ENCODE results near the gene TXNL4B.

The TXNL4B gene

DNA sequence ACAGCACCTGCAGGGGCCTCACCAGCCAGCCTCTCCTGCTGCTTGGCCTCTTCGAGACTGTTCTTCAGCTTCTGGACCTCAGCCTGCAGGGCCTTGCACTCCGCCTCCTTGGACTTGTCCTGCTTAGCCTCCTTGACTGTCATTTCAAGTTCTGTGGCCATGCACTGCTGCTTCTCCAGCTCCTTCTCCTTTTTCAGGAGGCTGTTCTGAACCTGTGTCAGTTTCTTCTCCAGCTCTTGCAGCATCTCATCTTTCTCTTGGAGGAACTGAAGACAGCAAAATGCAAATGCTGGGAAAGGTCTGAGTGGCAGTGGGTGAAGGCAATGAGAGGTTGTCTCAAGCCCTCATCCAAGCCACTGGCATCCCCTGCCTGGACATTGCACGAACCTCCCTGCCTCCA lies 39.3 kb upstream of the TXNL4B start:
- DNase-seq (ENCODE audit: low read depth in 2 of 2) = no peak
- H3K4me3 ChIP-seq (replicated peaks in 1 of 2; ENCODE audit: low read depth in 2 of 2, low read length in 2 of 2) = no peak overlapping the region
- TF ChIP-seq, protein P1, sequence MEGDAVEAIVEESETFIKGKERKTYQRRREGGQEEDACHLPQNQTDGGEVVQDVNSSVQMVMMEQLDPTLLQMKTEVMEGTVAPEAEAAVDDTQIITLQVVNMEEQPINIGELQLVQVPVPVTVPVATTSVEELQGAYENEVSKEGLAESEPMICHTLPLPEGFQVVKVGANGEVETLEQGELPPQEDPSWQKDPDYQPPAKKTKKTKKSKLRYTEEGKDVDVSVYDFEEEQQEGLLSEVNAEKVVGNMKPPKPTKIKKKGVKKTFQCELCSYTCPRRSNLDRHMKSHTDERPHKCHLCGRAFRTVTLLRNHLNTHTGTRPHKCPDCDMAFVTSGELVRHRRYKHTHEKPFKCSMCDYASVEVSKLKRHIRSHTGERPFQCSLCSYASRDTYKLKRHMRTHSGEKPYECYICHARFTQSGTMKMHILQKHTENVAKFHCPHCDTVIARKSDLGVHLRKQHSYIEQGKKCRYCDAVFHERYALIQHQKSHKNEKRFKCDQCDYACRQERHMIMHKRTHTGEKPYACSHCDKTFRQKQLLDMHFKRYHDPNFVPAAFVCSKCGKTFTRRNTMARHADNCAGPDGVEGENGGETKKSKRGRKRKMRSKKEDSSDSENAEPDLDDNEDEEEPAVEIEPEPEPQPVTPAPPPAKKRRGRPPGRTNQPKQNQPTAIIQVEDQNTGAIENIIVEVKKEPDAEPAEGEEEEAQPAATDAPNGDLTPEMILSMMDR (IDR thresholded peaks at IDR 0.05; ENCODE audit: low read depth, low read length) = no peak

DNA sequence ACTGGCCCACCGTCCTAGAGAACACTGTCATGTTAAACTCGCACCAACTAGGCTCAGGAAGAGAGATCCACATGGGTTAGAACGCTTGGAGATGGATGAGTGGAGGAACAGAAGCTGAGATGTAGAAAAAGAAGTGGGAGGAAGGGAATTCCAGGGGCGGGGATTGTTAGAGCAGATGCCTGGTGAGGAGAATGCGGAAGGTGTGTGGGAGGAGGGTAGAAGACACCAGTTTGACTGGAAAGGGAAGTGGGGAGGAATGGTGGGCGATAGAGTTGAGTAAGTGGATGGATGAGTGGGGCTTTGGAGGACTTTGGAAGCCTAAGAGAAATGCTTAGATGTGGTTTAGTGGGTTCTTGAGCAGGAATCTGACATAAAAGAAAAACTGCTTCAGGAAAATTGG lies 37.6 kb upstream of the TXNL4B start:
- H3K4me3 ChIP-seq (replicated peaks in 1 of 2; ENCODE audit: low read depth in 2 of 2, low read length in 2 of 2) = no peak overlapping the region
- TF ChIP-seq, protein P1 (IDR thresholded peaks at IDR 0.05; ENCODE audit: low read depth, low read length) = no peak
- peak; percentile 4 to 8 for DNase-seq (ENCODE audit: low read depth in 2 of 2)

DNA sequence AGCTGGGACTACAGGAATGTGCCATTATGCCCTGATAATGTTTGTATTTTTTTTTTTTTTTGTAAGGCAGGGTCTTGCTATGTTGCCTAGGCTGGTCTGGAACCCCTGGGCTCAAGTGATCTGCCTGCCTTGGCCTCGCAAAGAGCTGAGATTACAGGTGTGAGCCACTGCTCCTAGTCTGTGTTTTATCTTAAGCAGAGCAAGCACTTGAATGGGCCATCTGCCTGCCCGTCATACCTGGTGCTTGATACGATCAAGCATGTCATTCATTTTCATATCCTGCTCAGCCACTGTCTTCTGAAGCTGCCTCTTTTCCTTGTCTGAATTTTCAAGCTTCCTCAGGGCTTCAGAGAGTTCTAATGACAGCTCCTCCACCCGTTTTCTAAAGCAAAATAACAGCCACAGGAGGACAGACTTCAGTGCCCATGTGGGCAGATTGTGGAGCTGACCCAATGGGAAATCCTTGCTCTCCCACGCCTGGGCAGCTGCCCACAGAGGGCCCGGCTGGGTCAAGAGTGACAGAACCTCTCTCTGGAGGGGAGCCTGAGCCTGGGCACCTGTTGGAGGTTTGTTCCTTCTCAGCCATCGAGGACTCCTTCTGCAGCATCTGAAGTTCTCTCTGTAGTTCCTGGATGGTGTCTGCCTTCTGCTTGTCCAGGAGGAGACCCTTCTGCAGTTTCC lies 36.7 kb upstream of the TXNL4B start:
- TF ChIP-seq, protein P1 (IDR thresholded peaks at IDR 0.05; ENCODE audit: low read depth, low read length) = no peak
- no peak overlapping the region for H3K4me3 ChIP-seq (replicated peaks in 1 of 2; ENCODE audit: low read depth in 2 of 2, low read length in 2 of 2)
- DNase-seq (ENCODE audit: low read depth in 2 of 2) = no peak

DNA sequence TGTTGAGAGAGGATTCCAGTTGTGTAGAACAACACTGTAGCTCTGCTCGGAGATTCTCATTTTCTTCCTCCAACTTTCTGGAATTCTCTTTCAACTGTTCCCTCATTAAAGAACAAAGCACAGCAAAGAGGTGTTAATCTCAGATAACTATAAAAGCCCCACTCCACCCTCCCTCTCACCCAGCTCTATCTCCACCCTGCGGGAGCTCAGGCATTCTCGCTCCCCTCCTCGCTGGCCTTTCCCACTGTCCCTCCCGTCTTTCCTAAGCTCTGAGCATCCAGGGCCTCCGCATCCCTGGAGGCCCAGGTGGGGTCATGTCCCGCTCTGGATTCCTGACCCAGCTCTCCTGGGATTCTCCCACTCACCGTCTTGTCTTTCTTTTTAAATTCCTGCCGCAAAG lies 35.3 kb upstream of the TXNL4B start:
- no peak for DNase-seq (ENCODE audit: low read depth in 2 of 2)
- no peak overlapping the region for H3K4me3 ChIP-seq (replicated peaks in 1 of 2; ENCODE audit: low read depth in 2 of 2, low read length in 2 of 2)
- TF ChIP-seq, protein P1 (IDR thresholded peaks at IDR 0.05; ENCODE audit: low read depth, low read length) = no peak

DNA sequence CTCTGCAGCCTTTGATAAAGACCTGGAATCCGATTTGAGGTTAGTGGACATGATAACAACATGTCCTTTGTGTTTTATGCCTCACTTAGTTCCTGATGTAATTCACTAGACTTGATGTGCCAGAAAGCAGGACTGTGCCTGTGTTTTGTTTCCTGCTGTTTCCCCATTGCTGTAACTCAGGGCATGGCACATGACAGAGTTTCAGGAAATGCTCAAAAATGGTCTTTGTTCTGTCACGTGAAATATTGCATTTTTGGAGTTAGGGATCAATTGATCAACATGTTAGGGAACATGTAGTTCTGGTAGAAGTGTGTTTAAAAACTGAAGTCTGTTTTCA lies 33.0 kb upstream of the TXNL4B start:
- DNase-seq (ENCODE audit: low read depth in 2 of 2) = peak in 1 of 2 donors; percentile 4
- no peak overlapping the region for H3K4me3 ChIP-seq (replicated peaks in 1 of 2; ENCODE audit: low read depth in 2 of 2, low read length in 2 of 2)
- TF ChIP-seq, protein P1 (IDR thresholded peaks at IDR 0.05; ENCODE audit: low read depth, low read length) = no peak

DNA sequence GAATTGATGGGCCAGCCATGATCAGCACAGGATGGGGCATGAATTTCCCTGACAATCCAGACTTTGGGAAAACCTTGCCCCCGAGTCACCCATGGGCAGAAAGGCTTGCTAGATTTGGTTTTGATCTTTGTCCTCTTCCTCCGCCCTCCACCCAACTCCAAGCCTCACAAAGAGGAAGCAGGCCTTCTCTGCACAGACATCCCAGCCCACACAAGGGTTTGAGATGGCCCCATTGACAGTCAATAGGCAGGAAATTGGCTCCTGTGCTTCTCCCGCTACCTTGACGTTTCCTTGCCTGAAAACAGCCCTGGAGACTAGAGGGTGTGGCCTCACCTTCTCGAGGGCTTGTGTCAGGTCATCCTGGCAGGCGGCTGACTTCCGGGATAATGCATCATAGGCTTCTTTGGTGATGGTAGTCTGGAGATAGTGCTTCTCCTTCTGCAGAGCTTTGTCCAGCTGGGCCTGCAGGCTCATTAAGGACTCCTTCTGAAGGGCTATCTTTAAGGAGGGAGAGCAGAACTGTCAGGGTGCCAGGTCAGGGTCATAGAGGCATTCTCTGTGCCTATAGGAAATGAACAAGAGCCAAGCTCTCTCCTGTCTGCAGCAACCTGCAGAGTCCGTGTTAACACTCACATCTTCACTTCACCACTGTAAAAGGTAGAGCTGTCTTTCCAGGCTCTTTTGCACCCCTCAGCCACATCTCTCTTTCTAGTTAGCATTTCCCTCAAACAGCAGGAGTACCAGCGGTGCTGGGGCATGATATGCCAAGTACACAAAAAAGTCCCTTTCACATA lies 32.4 kb upstream of the TXNL4B start:
- H3K4me3 ChIP-seq (replicated peaks in 1 of 2; ENCODE audit: low read depth in 2 of 2, low read length in 2 of 2) = no peak overlapping the region
- DNase-seq (ENCODE audit: low read depth in 2 of 2) = no peak
- TF ChIP-seq, protein P1 (IDR thresholded peaks at IDR 0.05; ENCODE audit: low read depth, low read length) = no peak
